GM12872 (cell line): ENCODE measurements around the gene COG3.

Source experiments
- CTCF ChIP-seq: IDR thresholded peaks from 3 replicates; pipeline ENCODE4 v1.5.1; 2011; ENCODE audit warnings: low read depth, mild to moderate bottlenecking, low read length, moderate library complexity; ENCODE audit not compliant: insufficient read depth

Gene COG3

GRCh38 chr13:45454204-45454603 lies 10.5 kb upstream of the COG3 start:
- no peak for TF ChIP-seq CTCF

- no peak for TF ChIP-seq CTCF
These were observed 8.4 kb upstream of the COG3 start for GRCh38 chr13:45456196-45456972.

DNA sequence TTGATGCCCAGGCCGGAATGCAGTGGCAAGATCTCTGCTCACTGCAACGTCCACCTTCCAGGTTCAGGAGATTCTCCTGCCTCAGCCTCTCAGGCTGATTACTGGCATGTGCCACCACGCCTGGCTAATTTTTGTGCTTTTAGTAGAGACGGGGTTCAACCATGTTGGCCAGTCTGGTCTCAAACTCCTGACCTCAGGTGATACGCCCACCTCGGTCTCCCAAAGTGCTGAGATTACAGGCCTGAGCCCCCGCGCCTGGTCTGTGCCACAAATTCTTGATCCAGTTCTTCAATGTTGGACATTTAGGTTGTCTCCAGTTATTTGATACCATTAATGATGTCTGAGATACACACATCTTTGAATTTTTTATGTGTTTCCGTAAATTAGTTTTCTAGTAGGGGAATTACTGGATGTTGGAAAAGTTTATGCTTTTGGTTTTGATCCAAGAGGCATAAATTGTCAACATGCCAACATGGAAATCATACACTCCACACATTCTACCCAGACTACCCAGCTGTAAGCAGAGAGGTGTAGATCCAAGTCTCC lies 525 bp upstream of the COG3 start:
- peak; percentile 52; the same call in 2 of the 3 replicates for TF ChIP-seq CTCF

GRCh38 chr13:45466359-45466758 lies 1.6 kb downstream of the COG3 start:
- no peak for TF ChIP-seq CTCF

DNA sequence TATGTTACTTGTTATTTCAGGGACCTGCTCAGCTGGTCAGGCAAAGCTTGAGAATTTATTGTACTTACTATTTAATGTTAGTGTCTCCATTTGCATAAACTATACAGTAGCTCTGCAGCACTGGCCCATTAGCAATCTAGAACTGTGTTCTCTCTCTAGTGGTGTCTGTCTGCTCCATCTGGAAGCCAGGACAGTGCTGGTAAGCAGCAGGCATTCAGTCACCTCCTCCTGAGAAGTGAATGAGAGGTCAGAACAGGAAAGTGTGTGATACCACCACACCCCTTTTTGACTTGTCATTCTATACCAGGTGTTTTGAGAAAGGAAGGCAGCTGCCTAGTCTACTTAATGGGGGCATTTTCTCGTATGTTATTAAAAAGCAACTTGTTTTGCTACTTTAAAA lies 3.9 kb downstream of the COG3 start:
- TF ChIP-seq CTCF: no peak

GRCh38 chr13:45472171-45472705 lies 7.5 kb downstream of the COG3 start:
- no peak for TF ChIP-seq CTCF

DNA sequence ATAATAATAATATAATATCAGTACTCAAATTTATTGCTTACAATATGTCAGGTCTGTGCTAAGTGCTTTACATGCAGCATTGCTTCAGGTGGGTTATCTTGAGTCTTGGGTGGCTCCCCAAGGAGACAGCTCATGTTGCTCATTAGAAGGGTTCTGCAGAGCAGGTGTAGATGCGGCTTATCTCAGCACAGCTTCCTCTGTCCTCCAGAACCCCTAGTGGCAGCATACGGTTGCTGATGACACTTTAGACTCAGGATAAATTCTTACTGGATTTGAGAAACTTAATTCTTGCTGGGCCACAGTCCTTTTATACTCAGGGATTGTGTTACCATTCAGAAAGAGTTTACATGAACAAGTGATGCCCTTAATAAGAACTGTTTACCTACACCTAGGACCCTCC lies 8.9 kb downstream of the COG3 start:
- TF ChIP-seq CTCF: peak; percentile 37; the same call in 2 of the 3 replicates
